SIG-M5 treated with dmso at 0.1 percent for 504 hours (cell line): ENCODE data around the gene MTF2.

Experiments used
- DNase-seq: peaks from one replicate; lab custom pipeline; 2025; ENCODE audit not compliant: unreplicated experiment; lab: John Stamatoyannopoulos, UW

MTF2 gene

DNA sequence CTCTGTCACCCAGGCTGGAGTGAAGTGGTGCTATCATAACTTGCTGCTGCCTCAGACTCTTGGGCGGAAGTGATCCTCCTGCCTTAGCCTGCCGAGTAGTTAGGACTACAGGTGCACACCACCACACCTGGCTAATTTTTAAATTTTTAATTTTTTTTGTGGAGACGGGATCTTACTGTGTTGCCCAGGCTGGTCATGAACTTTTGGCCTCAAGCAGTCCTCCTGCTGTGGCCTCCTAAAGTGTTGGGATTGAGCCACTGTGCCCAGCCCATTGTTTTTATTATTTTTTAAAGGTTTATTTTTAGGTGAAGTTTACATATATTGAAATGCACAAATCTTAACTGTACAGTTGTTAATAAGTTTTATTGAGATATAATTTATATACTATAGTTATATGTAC lies 3.2 kb downstream of the MTF2 start:
- DNase-seq = no peak

GRCh38 chr1:93083979-93084378 lies 4.9 kb downstream of the MTF2 start:
- DNase-seq = no peak

DNA sequence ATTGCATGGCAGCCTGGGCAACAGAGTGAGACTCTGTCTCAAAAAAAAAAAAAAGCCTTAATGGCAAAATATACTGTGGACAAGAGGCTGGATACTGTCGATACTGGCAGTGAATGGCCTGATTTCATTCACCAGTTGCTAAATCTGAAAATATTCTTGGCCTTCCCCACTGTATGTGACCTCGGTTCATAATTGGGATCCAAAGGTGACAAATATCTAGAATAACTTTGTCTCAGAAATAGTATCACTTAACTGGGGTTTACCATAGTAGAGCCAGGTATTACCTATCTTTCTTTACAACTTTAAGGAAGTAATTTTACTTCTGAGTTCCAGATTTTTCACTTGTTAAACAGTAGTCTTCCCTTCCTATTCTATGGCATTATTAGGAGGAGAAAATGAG lies 8.4 kb downstream of the MTF2 start:
- no peak for DNase-seq

GRCh38 chr1:93093332-93094006 lies 14.4 kb downstream of the MTF2 start:
- no peak for DNase-seq

- no peak for DNase-seq
Measured at GRCh38 chr1:93095804-93096585, 16.9 kb downstream of the MTF2 start.

GRCh38 chr1:93102142-93102541 lies 23.1 kb downstream of the MTF2 start:
- DNase-seq = no peak

- no peak for DNase-seq
Measured at GRCh38 chr1:93106226-93106625, 27.1 kb downstream of the MTF2 start.

DNA sequence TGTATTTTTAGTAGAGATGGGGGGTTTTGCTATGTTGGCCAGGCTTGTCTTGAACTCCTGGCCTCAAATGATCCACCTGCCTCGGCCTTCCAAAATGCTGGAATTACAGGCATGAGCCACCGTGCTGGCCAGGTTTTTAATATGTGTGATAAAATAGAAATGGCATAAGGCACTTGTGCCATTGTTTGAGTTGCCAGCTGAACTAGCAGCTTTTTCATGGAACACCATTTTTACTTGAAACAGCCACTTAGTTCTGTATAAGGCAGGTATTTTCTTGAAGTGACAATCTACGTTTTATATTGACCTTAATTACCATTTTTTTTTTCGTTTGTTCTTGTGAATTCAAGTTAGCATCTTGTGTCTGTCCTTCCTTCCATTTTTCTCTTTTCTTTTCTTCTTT lies 28.3 kb downstream of the MTF2 start:
- DNase-seq = no peak

DNA sequence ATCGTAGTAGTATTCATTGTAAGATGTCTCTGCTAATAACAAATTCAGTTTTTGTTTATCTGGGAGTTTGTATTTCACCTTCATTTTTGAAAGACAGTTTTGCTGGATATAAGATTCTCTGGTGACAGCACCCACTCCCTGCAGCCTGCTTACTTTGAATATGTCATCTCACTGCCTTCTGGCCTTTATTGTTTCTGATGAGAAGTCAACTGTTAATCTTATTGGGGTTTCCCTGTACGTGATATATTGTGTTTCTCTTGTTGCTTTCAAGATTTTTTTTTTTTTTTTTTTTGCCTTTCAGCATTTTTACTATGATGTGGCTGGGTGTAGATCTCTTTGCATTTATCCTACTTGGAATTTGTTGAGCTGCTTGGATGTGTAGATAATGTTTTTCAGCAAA lies 29.3 kb downstream of the MTF2 start:
- DNase-seq = no peak

- DNase-seq = no peak
Measured at GRCh38 chr1:93109578-93109977, 30.5 kb downstream of the MTF2 start.

DNA sequence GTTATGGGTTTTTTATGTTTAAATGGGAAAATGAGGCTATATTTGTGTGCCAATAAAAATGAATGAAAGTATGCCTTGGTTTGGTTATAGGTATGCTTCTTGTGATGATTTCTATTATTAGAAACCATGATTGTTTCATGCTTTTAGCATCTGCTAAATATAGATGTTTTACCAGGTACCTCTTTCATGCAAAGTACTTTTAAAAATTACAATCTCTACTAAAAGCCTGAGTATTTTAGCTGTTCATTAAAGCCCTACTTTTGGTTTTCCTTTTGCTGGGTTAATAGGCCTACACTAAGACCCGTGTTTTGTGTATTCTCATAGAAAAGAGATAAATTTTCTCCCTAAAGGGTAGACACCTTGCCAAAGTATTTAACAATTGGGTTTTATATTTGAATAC lies 32.0 kb downstream of the MTF2 start:
- DNase-seq = no peak

- no peak for DNase-seq
Measured at GRCh38 chr1:93111561-93111960, 32.5 kb downstream of the MTF2 start.

- DNase-seq = no peak
Measured at GRCh38 chr1:93113127-93113526, 34.0 kb downstream of the MTF2 start.

GRCh38 chr1:93114391-93114790 lies 35.3 kb downstream of the MTF2 start:
- no peak for DNase-seq

DNA sequence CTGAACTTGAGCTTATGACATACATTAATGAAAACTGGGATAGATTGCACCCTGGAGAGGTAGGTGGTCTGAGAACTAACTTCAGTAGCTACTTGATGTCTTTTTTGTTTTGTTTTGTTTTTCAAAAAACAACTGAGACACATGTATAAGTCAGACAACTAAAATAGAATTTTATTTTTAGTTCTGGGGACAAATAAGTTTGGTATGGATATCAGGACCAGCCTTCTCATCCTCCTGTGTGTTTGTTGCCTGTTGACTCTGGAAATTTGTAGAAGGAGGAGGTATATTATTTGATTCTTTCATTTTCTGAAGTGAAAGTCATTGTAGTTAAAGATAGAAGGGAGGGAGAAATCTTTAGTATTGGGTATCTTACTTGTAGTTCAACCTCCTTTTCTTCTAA lies 41.5 kb downstream of the MTF2 start:
- DNase-seq = no peak

- no peak for DNase-seq
Measured at GRCh38 chr1:93123201-93123783, 44.2 kb downstream of the MTF2 start.

DNA sequence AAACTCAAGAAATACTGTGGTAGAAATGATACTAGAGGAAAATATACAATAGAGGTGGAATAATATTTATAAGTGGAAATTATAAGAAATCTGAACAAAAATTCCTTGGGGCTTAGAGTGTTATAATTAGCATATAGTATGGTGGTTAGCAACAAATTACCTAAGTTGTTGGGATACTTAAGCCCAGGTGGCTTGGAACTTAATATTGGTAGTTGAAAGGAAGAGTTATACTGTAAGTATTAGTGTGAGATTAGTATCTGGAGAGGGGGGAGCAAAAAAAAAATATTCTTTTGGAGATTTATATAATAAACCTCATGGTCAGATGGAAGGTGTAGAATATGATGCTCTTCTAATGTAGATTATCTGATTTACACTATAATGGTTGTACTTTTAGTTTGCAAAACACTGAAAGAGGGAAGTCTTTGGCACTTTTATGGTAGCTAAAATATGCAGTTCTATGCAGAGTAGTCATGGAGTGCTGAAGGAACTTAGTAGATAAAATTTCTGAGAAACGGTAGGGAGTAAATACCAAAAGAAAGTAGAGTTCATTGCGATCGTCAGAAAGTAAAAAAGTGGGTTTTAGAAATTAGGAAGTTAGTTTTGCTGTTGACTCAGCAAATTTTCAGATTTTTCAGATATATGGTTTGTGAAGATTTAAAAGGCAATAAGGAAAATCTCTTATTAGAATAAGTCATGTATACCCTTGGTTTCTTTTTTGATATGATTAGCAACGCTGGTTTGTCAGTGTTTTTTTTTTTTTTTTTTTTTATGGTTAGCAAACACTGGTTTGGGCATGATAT lies 45.7 kb downstream of the MTF2 start:
- DNase-seq = no peak

DNA sequence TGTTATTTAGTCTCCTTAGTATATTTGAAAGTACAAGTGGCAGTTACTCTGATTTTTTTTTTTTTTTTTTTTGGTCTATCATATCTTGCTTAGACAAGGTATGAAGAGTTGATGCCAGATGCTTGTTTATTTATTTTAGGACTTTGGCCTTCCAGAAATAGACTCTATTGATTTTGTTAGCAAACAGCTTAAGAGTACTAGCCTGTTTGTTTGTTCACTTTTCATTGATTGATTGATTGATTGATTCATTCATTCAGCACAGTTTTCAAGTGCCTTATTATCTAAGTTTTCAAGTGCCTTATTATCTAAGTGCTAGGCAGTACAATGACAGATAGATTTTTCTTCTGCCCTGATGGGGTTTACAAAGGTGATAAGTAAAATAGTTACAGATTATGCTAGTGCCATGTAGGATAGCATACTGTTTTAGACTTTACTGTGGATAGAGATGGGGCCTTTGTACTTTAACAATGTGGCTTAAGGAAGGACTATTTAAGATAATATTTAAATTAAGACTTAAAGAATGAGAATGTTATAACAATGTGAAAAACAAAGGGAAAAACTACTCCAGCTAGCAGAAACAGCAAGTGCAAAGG lies 50.5 kb downstream of the MTF2 start:
- DNase-seq = no peak

DNA sequence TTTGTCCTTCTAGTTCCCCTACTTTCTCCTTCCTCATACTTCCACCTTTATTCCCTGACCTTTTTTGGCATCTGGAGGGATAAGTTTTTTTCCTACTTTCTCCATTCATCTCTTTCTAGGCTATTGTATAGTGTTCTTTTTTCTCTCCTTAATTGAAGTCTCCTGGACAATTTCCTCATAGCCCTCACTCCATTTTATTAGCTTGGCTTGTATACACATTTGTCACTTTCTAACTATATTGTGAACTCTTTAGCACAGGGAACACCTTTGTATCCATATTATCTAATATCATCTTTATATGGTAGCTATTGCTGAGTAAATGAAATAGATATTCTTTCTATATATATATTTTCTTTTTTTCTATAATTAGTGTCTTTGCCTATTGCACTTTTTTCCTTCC lies 53.6 kb downstream of the MTF2 start:
- no peak for DNase-seq

DNA sequence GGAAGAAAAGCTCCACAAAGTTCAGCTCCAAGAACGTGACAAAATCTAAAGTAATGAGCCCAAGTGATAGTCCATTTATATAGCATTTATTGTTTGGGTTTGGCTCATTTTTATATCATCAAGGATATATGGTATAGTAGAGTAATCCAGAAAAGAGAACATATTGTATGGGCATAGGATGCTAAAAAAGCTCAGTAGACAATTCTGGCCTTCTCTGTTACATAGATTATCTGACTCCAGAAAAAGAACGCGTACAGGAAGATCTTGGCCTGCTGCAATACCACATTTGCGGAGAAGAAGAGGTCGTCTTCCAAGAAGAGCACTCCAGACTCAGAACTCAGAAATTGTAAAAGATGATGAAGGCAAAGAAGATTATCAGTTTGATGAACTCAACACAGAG lies 57.4 kb downstream of the MTF2 start:
- no peak for DNase-seq

DNA sequence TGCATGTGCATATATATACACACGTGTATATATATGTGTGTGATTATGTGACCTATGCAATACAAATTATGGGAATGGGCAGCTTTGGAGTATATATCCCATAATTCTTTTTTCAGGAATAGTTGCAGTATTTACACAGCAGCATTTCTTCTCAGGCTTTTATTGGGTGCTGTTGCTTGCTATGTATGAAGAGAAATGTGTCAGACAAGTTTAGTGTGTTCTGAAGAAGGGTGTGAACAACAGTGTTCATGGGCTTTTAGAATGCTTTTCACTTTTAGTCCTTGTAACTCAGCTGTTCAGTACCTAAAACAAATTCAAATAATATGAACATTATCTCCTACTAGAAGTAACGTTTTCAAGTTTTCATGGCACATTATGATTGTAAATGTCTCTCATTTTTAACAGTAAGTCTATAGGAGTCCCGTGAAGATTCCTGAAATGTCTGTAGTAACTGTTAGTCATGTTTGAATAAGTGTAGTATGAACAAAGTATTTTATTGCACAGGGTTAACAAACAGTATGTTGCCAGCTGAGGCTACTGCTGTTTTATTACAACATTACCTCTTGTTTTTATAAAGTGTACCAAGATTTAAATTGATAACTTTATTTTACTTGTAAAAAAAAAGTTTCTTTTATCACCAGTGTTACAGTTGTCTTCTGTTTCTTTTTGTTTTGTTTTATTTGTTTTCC lies 58.7 kb downstream of the MTF2 start:
- DNase-seq = no peak
